CD14-positive monocyte (primary cell): ENCODE data around the gene SLC6A12. TPM values are rescaled to one million over a fixed set of nuclear protein-coding genes. Genes with fewer than 3 reads are reported as not detected.
A peak's percentile ranks its signal among the peaks of the same experiment; 100 is the strongest.

Experiments used
- DNase-seq, 3 donors: peaks; one replicate each; pipeline ENCODE4 v3.0.0-alpha.2; 2011 to 2022
- H2AFZ ChIP-seq: 2 replicates; pipeline ENCODE4 v1.6.0; 2012; ENCODE audit warnings: mild to moderate bottlenecking, low read depth, low read length, inconsistent platforms; ENCODE audit not compliant: insufficient read depth, poor library complexity, severe bottlenecking
- H3K27ac ChIP-seq, 2 donors: 1 replicate in 1 of 2; 2 replicates in 1 of 2; pipeline ENCODE4 v1.5.1; 2012 to 2013; ENCODE audit warnings: low read length in 2 of 2, control low read depth in 1 of 2, inconsistent platforms in 1 of 2, low read depth in 1 of 2, mild to moderate bottlenecking in 1 of 2
- H3K27me3 ChIP-seq, 2 donors: one replicate each; pipeline versions ENCODE4 v1.6.0 to v1.6.1; 2011 to 2013; ENCODE audit warnings: low read length in 2 of 2; ENCODE audit not compliant: control insufficient read depth in 2 of 2, insufficient read depth in 2 of 2
- H3K36me3 ChIP-seq, 2 donors: replicated peaks in 1 of 2; 1 replicate in 1 of 2; 2 replicates in 1 of 2; pipeline versions ENCODE4 v1.5.1 to v1.6.1; 2012 to 2013; ENCODE audit warnings: low read length in 2 of 2, control low read depth in 1 of 2, inconsistent platforms in 1 of 2, mild to moderate bottlenecking in 1 of 2; ENCODE audit not compliant: insufficient read depth in 2 of 2, control insufficient read depth in 1 of 2
- H3K4me1 ChIP-seq, 2 donors: 1 replicate in 1 of 2; 2 replicates in 1 of 2; pipeline versions ENCODE4 v1.5.1 to v1.6.1; 2012 to 2013; ENCODE audit warnings: low read length in 2 of 2, control low read depth in 1 of 2, inconsistent platforms in 1 of 2, mild to moderate bottlenecking in 1 of 2, moderate library complexity in 1 of 2; ENCODE audit not compliant: insufficient read depth in 2 of 2, control insufficient read depth in 1 of 2
- H3K4me2 ChIP-seq: replicated peaks from 2 replicates; pipeline ENCODE3; 2012; ENCODE audit warnings: low read length, moderate library complexity, mild to moderate bottlenecking; ENCODE audit not compliant: poor library complexity, severe bottlenecking; ENCODE audit errors: extremely low read depth
- H3K4me3 ChIP-seq, 3 experiments: fragments of 200-600 bp in 1 of 3; sonication (generic) in 1 of 3; replicated peaks in 1 of 3; 1 replicate in 2 of 3; 2 replicates in 1 of 3; pipeline ENCODE4 v1.5.1; 2011 to 2013; ENCODE audit warnings: low read length in 3 of 3, mild to moderate bottlenecking in 3 of 3, control low read depth in 2 of 3, low read depth in 2 of 3, inconsistent platforms in 1 of 3, moderate library complexity in 1 of 3
- H3K79me2 ChIP-seq: 2 replicates; pipeline ENCODE4 v1.6.0; 2012; ENCODE audit warnings: mild to moderate bottlenecking, control low read depth, inconsistent platforms, low read length, moderate library complexity; ENCODE audit not compliant: insufficient read depth
- H3K9ac ChIP-seq: 2 replicates; pipeline ENCODE4 v1.6.0; 2017; ENCODE audit warnings: low read length, mild to moderate bottlenecking; ENCODE audit not compliant: insufficient read depth, poor library complexity, severe bottlenecking
- H3K9me3 ChIP-seq, 2 donors: replicated peaks in 1 of 2; 1 replicate in 1 of 2; 2 replicates in 1 of 2; pipeline versions ENCODE4 v1.5.1 to v1.6.1; 2012 to 2013; ENCODE audit warnings: low read length in 2 of 2, control low read depth in 1 of 2; ENCODE audit not compliant: control insufficient read depth in 1 of 2, insufficient read depth in 1 of 2
- H4K20me1 ChIP-seq: 2 replicates; pipeline ENCODE4 v1.6.0; 2012; ENCODE audit warnings: mild to moderate bottlenecking, low read length, control low read depth, moderate library complexity; ENCODE audit not compliant: insufficient read depth
- H3K27ac Mint-ChIP-seq, 7 donors: one replicate each; pipeline ENCODE4 v1.8.0; 2020; ENCODE audit warnings: mild to moderate bottlenecking in 7 of 7, mixed read lengths in 7 of 7, moderate library complexity in 6 of 7, inconsistent platforms in 2 of 7
- H3K27me3 Mint-ChIP-seq, 3 donors: one replicate each; pipeline ENCODE4 v1.8.0; 2021 to 2022; ENCODE audit warnings: low read depth in 3 of 3, mild to moderate bottlenecking in 3 of 3, mixed read lengths in 3 of 3, moderate library complexity in 3 of 3, inconsistent platforms in 1 of 3
- H3K36me3 Mint-ChIP-seq, 2 donors: one replicate each; pipeline ENCODE4 v1.8.0; 2020; ENCODE audit warnings: mixed read lengths in 2 of 2, inconsistent platforms in 1 of 2, mild to moderate bottlenecking in 1 of 2
- H3K4me1 Mint-ChIP-seq: one replicate; pipeline ENCODE4 v1.8.0; 2020; ENCODE audit warnings: mild to moderate bottlenecking, mixed read lengths
- H3K4me3 Mint-ChIP-seq, 2 donors: one replicate each; pipeline ENCODE4 v1.8.0; 2020; ENCODE audit warnings: mild to moderate bottlenecking in 2 of 2, mixed read lengths in 2 of 2, moderate library complexity in 1 of 2
- H3K9me3 Mint-ChIP-seq, 7 donors: one replicate each; pipeline ENCODE4 v1.8.0; 2020 to 2022; ENCODE audit warnings: mixed read lengths in 7 of 7, mild to moderate bottlenecking in 6 of 7, moderate library complexity in 6 of 7, inconsistent platforms in 2 of 7
- WGBS: methylation state at CpG from one replicate; pipeline ENCODE4 v1.1.5; 2013; ENCODE audit warnings: missing lambda C conversion rate; ENCODE audit not compliant: insufficient coverage; 5-methylcytosine and 5-hydroxymethylcytosine counted together
- intact Hi-C, 2 donors: fragments of 100-400 bp; cut with micrococcal nuclease; formaldehyde crosslinking; loops; one replicate each; pipeline versions ENCODE4 v1.15.0 to v1.15.1; 2023
- polyA plus RNA-seq, 3 donors: library from polyadenylated mRNA; depleted of rRNA in 1 of 3; unstranded in 2 of 3; stranded (reverse) in 1 of 3; fragments of 300-500 nt in 2 of 3; fragments of >200 nt in 1 of 3; fragmentation: Illumina TruSeq in 2 of 3; gene quantifications; 1 replicate in 2 of 3; 2 replicates in 1 of 3; pipeline ENCODE4 v1.2.3, GENCODE V29; 2012 to 2021
- TF ChIP-seq, protein P1 (sequence below): fragments of 200-600 bp; IDR thresholded peaks from one replicate; pipeline ENCODE4 v1.8.0; 2022; ENCODE audit warnings: antibody characterized with exemption, mild to moderate bottlenecking

The SLC6A12 gene
- polyA plus RNA-seq, 3 donors, result 5.7 to 8.3 (median 8.0) TPM

DNA sequence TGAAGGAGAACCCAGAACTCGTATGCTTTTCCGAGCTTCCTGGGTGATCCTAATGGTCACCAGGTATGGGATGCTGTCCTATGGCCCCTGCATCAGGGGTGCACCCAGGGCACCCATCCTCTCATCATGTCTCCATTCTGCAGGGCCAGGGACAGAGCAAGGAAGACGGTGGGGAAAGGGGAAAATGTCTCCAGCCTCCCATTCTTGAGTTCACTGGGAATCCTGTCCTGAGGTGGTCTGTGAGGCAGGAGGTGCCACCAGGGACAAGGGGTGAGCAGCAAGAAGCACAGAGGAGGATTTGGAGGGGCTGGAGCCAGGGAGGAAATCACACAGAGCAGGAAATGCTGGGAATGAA, 14.9 kb upstream of the SLC6A12 start:
- H3K27me3 Mint-ChIP-seq, result peaks cover 7 to 13% (median 8%) of the 10 kb centered on the region in 3 donors

DNA sequence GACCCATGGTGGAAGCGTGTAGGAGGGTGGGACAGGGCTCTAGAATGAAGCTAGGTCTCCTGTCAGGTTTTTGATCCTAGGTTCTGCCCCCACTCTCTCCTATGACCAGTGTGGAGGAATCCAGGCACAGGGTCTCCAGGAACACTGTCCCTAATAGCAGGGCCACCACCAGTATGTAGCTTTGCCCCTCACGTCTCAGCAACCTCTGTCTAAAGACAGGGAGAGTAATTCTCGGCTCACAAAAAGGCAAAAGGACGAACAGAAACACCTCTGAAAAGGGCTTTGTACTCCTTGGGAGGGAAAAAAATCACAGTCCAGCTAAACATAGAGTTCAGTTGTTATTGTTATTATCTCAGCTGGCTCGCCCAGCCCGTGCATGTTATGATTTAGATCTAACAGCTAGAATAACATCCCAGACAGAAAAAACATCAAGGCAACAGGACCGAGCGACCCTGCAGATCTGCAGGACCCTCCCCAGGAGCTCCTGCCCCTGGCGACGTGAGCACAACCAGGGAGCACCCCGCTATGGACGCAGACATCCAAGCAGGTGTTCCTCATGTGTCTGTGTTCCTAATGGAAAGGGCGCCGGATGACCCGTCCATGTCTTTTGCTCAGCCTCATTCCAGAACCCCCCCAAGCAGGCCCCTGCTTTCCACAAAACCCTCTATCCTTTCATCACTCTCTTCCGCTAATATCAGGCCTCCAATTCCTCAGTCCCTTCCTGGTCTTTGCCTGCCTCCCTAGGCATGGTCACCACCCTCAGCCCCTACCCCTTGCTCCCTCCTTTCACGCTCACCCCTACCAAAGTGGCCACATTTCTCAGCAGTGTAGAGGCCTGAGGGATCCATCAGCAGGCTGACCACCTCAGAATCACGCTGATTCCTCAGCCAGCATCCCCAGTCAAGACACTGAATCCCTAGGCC, 14.2 kb upstream of the SLC6A12 start:
- no peak overlapping the region for H2AFZ ChIP-seq
- no peaks in the 10 kb centered on the region for H4K20me1 ChIP-seq
- H3K4me1 ChIP-seq, result no peaks in the 10 kb centered on the region
- Mint-ChIP-seq H3K36me3 (no peaks in the 10 kb centered on the region), H3K4me3 (no peak overlapping the region), H3K27ac (peak overlapping the region in 1 of 7 donors; percentile 10), H3K27me3 (peaks cover 7 to 11% (median 8%) of the 10 kb centered on the region in 3 donors), H3K9me3 (no peaks in the 10 kb centered on the region), H3K4me1 (no peaks in the 10 kb centered on the region)
- H3K27me3 ChIP-seq, result no peaks in the 10 kb centered on the region
- no peaks in the 10 kb centered on the region for H3K36me3 ChIP-seq
- DNase-seq, result no peak
- peak overlapping the region; percentile 4 for H3K9ac ChIP-seq
- TF ChIP-seq, protein P1, sequence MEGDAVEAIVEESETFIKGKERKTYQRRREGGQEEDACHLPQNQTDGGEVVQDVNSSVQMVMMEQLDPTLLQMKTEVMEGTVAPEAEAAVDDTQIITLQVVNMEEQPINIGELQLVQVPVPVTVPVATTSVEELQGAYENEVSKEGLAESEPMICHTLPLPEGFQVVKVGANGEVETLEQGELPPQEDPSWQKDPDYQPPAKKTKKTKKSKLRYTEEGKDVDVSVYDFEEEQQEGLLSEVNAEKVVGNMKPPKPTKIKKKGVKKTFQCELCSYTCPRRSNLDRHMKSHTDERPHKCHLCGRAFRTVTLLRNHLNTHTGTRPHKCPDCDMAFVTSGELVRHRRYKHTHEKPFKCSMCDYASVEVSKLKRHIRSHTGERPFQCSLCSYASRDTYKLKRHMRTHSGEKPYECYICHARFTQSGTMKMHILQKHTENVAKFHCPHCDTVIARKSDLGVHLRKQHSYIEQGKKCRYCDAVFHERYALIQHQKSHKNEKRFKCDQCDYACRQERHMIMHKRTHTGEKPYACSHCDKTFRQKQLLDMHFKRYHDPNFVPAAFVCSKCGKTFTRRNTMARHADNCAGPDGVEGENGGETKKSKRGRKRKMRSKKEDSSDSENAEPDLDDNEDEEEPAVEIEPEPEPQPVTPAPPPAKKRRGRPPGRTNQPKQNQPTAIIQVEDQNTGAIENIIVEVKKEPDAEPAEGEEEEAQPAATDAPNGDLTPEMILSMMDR, result no peak
- no peak overlapping the region for H3K27ac ChIP-seq
- 91% methylated on average over 13 of the region's 18 CpGs for WGBS
- no peaks in the 10 kb centered on the region for H3K79me2 ChIP-seq
- H3K4me3 ChIP-seq, result no peak overlapping the region
- no peak overlapping the region for H3K4me2 ChIP-seq
- intact Hi-C loops, result no loop called here
- H3K9me3 ChIP-seq, result no peaks in the 10 kb centered on the region

More for the DNA sequence above, 14.9 kb upstream of the SLC6A12 start:
- no peak overlapping the region for H3K27ac Mint-ChIP-seq
- no peaks in the 10 kb centered on the region for H3K27me3 ChIP-seq
- no peak overlapping the region for H3K4me2 ChIP-seq
- WGBS, result 90% methylated on average over 3 of the region's 3 CpGs
- H3K9ac ChIP-seq, result peak overlapping the region; percentile 4
- H3K9me3 Mint-ChIP-seq, result no peaks in the 10 kb centered on the region
- TF ChIP-seq, protein P1, result no peak
- no peaks in the 10 kb centered on the region for H3K4me1 Mint-ChIP-seq
- no peak overlapping the region for H3K4me3 ChIP-seq
- no peak overlapping the region for H3K27ac ChIP-seq
- H3K79me2 ChIP-seq, result no peaks in the 10 kb centered on the region
- no peaks in the 10 kb centered on the region for H3K4me1 ChIP-seq
- no peak overlapping the region for H2AFZ ChIP-seq
- H4K20me1 ChIP-seq, result no peaks in the 10 kb centered on the region
- no peaks in the 10 kb centered on the region for H3K36me3 Mint-ChIP-seq
- intact Hi-C loops, result no loop called here
- H3K4me3 Mint-ChIP-seq, result no peak overlapping the region
- H3K9me3 ChIP-seq, result no peaks in the 10 kb centered on the region
- no peak for DNase-seq
- H3K36me3 ChIP-seq, result no peaks in the 10 kb centered on the region
